Duodenal mucosa (tissue), 2 donors: ENCODE data around the gene MAPK13.
A peak's percentile ranks its signal among the peaks of the same experiment; 100 is the strongest.
"Not testable (repeated sequence)": the region's sequence is repeated elsewhere in the genome, so short reads cannot be mapped to it uniquely, and the experiment has no call there.

ENCODE experiments used
- H3K27ac ChIP-seq: one replicate; pipeline ENCODE4 v1.7.0; 2013; ENCODE audit warnings: low read depth, low read length
- H3K27me3 ChIP-seq, 2 donors: one replicate each; pipeline ENCODE4 v1.7.0; 2013; ENCODE audit warnings: low read length in 2 of 2, control low read depth in 1 of 2; ENCODE audit not compliant: insufficient read depth in 2 of 2, control insufficient read depth in 1 of 2
- H3K36me3 ChIP-seq, 2 donors: one replicate each; pipeline ENCODE4 v1.7.0; 2013; ENCODE audit warnings: low read length in 2 of 2, control low read depth in 1 of 2; ENCODE audit not compliant: insufficient read depth in 2 of 2, control insufficient read depth in 1 of 2
- H3K4me1 ChIP-seq, 2 donors: one replicate each; pipeline ENCODE4 v1.7.0; 2013; ENCODE audit warnings: low read length in 2 of 2, control low read depth in 1 of 2; ENCODE audit not compliant: insufficient read depth in 2 of 2, control insufficient read depth in 1 of 2
- H3K4me3 ChIP-seq, 2 donors: one replicate each; pipeline ENCODE4 v1.7.0; 2013; ENCODE audit warnings: low read length in 2 of 2, low read depth in 1 of 2
- H3K9ac ChIP-seq, 2 donors: one replicate each; pipeline ENCODE4 v1.7.0; 2013; ENCODE audit warnings: low read length in 2 of 2, low read depth in 1 of 2
- H3K9me3 ChIP-seq, 2 donors: one replicate each; pipeline ENCODE4 v1.7.0; 2013; ENCODE audit warnings: low read length in 2 of 2, control low read depth in 1 of 2; ENCODE audit not compliant: control insufficient read depth in 1 of 2

The MAPK13 gene

GRCh38 chr6:36120539-36120938 is 9.8 kb upstream of the MAPK13 start:
- peak overlapping the region; percentile 53 for H3K27ac ChIP-seq
- H3K27me3 ChIP-seq: no peaks in the 10 kb centered on the region
- peak overlapping the region; percentile 32 to 53 for H3K4me3 ChIP-seq
- H3K36me3 ChIP-seq: peaks cover 0 to 7% of the 10 kb centered on the region in 2 donors
- peaks cover 35 to 48% of the 10 kb centered on the region in 2 donors for H3K4me1 ChIP-seq
- H3K9me3 ChIP-seq: no peaks in the 10 kb centered on the region
- H3K9ac ChIP-seq: peak overlapping the region; percentile 4 to 27

- Histone ChIP-seq H3K9ac (peak overlapping the region; percentile 27 to 40), H3K27ac (peak overlapping the region; percentile 53), H3K4me1 (peaks cover 35 to 48% of the 10 kb centered on the region in 2 donors)
Measured at GRCh38 chr6:36120979-36121786, 9.1 kb upstream of the MAPK13 start.

GRCh38 chr6:36121787-36122494 is 8.4 kb upstream of the MAPK13 start:
- Histone ChIP-seq H3K27me3 (no peaks in the 10 kb centered on the region), H3K36me3 (peaks cover 0 to 3% of the 10 kb centered on the region in 2 donors), H3K4me1 (peaks cover 38 to 52% of the 10 kb centered on the region in 2 donors), H3K9ac (no peak overlapping the region), H3K4me3 (no peak overlapping the region), H3K27ac (no peak overlapping the region), H3K9me3 (no peaks in the 10 kb centered on the region)

More at GRCh38 chr6:36120979-36121786, 9.1 kb upstream of the MAPK13 start:
- Histone ChIP-seq H3K4me3 (peak overlapping the region; percentile 1 to 53), H3K27me3 (no peaks in the 10 kb centered on the region), H3K9me3 (no peaks in the 10 kb centered on the region), H3K36me3 (peaks cover 0 to 7% of the 10 kb centered on the region in 2 donors)

GRCh38 chr6:36122495-36123269 is 7.6 kb upstream of the MAPK13 start:
- Histone ChIP-seq H3K36me3 (peaks cover 0 to 3% of the 10 kb centered on the region in 2 donors), H3K4me3 (no peak overlapping the region), H3K9ac (no peak overlapping the region), H3K27ac (no peak overlapping the region), H3K27me3 (no peaks in the 10 kb centered on the region), H3K4me1 (peaks cover 43 to 58% of the 10 kb centered on the region in 2 donors), H3K9me3 (no peaks in the 10 kb centered on the region)

- no peaks in the 10 kb centered on the region for H3K27me3 ChIP-seq
- H3K4me1 ChIP-seq: peaks cover 40 to 51% of the 10 kb centered on the region in 2 donors
- no peaks in the 10 kb centered on the region for H3K9me3 ChIP-seq
- no peak overlapping the region for H3K27ac ChIP-seq
- H3K36me3 ChIP-seq: peaks cover 0 to 3% of the 10 kb centered on the region in 2 donors
- H3K9ac ChIP-seq: no peak overlapping the region
- no peak overlapping the region for H3K4me3 ChIP-seq
Measured at GRCh38 chr6:36123270-36124139, 6.8 kb upstream of the MAPK13 start.

- not testable (repeated sequence) for H3K27ac ChIP-seq, H3K36me3 ChIP-seq, H3K9me3 ChIP-seq, H3K27me3 ChIP-seq
- peaks cover 39 to 48% of the 10 kb centered on the region in 2 donors for H3K4me1 ChIP-seq
- H3K4me3 ChIP-seq: peak overlapping the region in 1 of 2 donors; percentile 29
- peak overlapping the region in 1 of 2 donors; percentile 28 for H3K9ac ChIP-seq
Measured at GRCh38 chr6:36124346-36124745, 6.0 kb upstream of the MAPK13 start.

- H3K4me1 ChIP-seq: peaks cover 40 to 47% of the 10 kb centered on the region in 2 donors
- no peaks in the 10 kb centered on the region for H3K27me3 ChIP-seq
- H3K4me3 ChIP-seq: no peak overlapping the region
- peaks cover 0 to 1% of the 10 kb centered on the region in 2 donors for H3K36me3 ChIP-seq
- H3K9me3 ChIP-seq: no peaks in the 10 kb centered on the region
- H3K9ac ChIP-seq: no peak overlapping the region
- no peak overlapping the region for H3K27ac ChIP-seq
Measured at GRCh38 chr6:36124881-36125280, 5.4 kb upstream of the MAPK13 start.

GRCh38 chr6:36125575-36125974 is 4.7 kb upstream of the MAPK13 start:
- Histone ChIP-seq H3K9ac (no peak overlapping the region), H3K4me1 (peaks cover 37 to 40% of the 10 kb centered on the region in 2 donors), H3K27me3 (no peaks in the 10 kb centered on the region), H3K9me3 (no peaks in the 10 kb centered on the region), H3K27ac (no peak overlapping the region), H3K4me3 (no peak overlapping the region), H3K36me3 (no peaks in the 10 kb centered on the region)

- no peaks in the 10 kb centered on the region for H3K36me3 ChIP-seq
- no peak overlapping the region for H3K9ac ChIP-seq
- no peaks in the 10 kb centered on the region for H3K27me3 ChIP-seq
- H3K27ac ChIP-seq: no peak overlapping the region
- no peak overlapping the region for H3K4me3 ChIP-seq
- H3K9me3 ChIP-seq: no peaks in the 10 kb centered on the region
- H3K4me1 ChIP-seq: peaks cover 35 to 37% of the 10 kb centered on the region in 2 donors
Measured at GRCh38 chr6:36126121-36126520, 4.2 kb upstream of the MAPK13 start.
